ENCODE data around the gene MAP3K4.
"Not testable (repeated sequence)": the region's sequence is repeated elsewhere in the genome, so short reads cannot be mapped to it uniquely, and the experiment has no call there.

Gene MAP3K4

GRCh38 chr6:161082215-161082614, 90.6 kb downstream of the MAP3K4 start:
- no peak for DNase-seq (ENCODE audit: low read depth)

DNA sequence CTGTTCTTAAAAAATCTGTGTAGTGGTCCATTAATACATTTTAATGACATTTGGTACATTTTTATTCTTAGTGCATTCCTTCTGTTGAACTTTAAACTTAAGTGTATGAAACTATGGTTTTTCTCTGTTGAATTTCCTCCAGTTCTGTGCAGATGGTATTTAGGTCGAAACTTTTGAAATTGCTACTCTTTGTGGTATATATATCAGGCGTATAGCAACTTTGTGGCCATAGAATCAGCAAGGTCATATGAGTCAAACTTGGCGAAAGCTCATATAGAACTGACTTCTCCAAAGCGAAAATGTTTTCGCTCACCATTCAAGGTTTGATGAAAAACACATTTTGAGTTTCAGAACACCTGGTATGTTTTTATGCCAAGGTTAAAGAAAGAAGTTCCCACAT, 93.7 kb downstream of the MAP3K4 start:
- no peak for DNase-seq (ENCODE audit: low read depth)

DNA sequence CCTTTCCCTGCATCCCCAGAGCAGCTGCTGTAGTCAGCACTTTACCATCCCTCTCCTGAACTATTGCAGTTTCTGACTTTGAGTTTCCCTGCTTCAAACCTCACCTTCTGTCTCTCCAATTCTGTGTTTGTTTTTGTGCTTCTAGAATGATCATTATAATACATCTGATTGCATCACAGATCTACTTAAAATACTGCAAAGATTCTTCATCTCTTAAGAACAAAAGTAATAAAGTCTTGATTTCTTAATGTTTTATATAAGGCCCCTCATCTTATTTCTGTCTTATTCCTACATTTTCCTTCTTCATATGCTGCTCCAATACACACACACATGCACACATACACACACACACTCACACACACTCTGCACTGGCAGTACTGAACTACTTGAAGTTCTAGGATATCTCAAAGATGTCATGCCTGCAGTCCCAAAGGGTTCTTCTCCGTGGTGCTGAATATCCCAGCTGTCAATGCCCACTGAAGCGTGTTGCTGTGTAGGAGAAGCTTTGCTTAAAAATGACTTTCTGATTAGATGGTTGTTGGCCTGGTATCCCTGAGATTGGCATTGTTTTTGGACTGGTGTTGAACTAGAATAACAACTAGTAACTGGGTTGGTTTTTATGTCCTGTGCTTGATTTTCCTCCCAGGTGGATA, 97.2 kb downstream of the MAP3K4 start:
- DNase-seq (ENCODE audit: low read depth), result peak; percentile 3

DNA sequence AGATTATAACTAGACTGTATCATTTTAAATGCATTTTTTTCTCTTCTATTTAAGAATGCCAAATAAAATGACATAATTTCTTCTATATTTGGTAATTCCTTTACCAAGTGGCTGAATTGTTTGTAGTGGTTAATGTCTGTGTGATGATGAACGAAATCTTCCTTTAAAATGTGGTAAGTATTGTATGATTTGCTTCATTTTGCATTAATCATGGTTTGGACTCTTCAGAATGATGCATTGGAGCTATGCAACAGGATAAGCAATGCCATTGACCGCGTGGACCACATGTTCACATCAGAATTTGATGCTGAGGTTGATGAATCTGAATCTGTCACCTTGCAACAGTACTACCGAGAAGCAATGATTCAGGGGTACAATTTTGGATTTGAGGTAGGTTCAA, 99.6 kb downstream of the MAP3K4 start:
- DNase-seq (ENCODE audit: low read depth), result no peak

- DNase-seq (ENCODE audit: low read depth), result peak; percentile 64
Observed at GRCh38 chr6:161091972-161092701, 100.6 kb downstream of the MAP3K4 start.

- peak; percentile 37 for DNase-seq (ENCODE audit: low read depth)
Observed at GRCh38 chr6:161094955-161095354, 103.4 kb downstream of the MAP3K4 start.

DNA sequence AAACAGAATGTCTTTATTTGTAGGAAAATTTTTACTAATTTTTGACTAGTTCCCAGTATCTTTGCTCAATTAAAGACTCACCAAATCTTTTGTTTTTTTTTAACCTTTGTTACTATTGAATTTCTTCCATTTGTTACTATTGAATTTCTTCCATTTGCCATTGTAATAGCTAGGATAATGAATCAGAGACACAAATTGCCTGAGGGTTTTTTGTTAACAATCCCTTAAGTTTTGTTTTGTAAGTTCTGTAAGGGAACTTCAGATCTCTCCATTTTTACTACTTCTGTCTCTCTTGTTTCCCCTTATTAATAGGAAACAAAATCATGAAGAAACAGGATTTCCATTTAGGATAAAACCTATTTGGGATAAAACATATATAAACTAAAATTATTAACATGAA, 104.3 kb downstream of the MAP3K4 start:
- DNase-seq (ENCODE audit: low read depth), result peak; percentile 28

- DNase-seq (ENCODE audit: low read depth), result no peak
Observed at GRCh38 chr6:161100072-161100471, 108.5 kb downstream of the MAP3K4 start.

DNA sequence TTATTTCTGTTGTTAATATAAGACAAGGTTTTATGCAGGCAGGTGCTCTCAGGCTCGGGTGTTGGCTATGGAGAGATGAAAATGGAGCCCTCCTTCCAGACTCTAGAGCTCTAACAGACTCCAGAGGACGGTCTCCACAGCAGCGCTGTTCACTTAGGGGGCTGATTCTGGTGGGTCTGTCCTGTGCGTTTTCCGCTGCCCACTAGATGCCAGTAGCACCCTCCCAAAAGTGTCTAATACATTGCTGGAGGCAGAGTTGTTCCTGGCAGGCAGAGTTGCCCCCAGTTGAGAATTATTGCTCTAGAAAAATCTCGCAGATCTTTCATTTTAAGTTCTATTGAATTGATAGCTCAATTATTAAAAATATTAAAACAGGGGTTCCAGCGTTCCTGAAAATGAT, 109.9 kb downstream of the MAP3K4 start:
- DNase-seq (ENCODE audit: low read depth), result peak; percentile 14

DNA sequence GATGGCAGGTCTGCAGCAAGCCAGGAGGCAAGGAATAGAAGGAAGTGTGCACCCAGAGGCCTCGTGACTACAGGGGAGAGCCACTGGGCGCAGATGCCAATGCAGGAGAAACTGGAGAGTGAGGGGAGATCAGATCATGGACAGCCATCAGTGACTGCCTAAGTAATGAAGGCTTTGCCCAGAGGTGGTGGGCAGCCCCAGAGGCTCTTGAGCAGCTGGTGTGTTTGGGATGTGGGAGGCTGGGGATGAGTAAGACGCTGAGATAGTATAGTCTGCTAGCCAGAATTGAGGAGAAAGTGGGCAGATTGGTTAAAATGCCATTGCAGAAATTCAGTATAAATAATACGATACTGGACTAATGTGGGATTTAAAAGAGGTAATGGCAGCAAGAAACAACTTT, 111.9 kb downstream of the MAP3K4 start:
- DNase-seq (ENCODE audit: low read depth), result no peak

- DNase-seq (ENCODE audit: low read depth), result peak; percentile 29
Observed at GRCh38 chr6:161104966-161105365, 113.4 kb downstream of the MAP3K4 start.

- DNase-seq (ENCODE audit: low read depth), result no peak
Observed at GRCh38 chr6:161105408-161105807, 113.8 kb downstream of the MAP3K4 start.

GRCh38 chr6:161107779-161108730, 116.5 kb downstream of the MAP3K4 start:
- no peak for DNase-seq (ENCODE audit: low read depth)

GRCh38 chr6:161108916-161109315, 117.3 kb downstream of the MAP3K4 start:
- DNase-seq (ENCODE audit: low read depth), result no peak

DNA sequence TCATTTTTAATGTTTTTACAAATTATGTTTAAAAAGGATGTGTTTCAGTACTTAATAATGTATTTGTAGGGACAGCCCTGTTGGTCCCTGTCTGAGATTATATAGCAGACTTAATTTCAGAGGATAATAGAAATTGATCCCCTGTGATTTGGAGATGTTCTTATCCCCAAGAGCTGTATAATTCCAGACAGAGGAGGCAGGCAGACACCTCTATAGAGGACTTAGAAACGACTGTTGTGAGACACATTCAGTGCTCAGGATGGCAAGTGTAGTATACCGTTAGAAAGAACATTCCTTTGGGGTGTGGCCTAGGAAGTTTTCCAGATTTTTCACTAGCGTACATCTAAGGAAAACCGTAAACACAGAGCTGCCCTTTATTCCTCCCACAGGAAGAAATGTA, 117.8 kb downstream of the MAP3K4 start:
- DNase-seq (ENCODE audit: low read depth), result no peak

DNA sequence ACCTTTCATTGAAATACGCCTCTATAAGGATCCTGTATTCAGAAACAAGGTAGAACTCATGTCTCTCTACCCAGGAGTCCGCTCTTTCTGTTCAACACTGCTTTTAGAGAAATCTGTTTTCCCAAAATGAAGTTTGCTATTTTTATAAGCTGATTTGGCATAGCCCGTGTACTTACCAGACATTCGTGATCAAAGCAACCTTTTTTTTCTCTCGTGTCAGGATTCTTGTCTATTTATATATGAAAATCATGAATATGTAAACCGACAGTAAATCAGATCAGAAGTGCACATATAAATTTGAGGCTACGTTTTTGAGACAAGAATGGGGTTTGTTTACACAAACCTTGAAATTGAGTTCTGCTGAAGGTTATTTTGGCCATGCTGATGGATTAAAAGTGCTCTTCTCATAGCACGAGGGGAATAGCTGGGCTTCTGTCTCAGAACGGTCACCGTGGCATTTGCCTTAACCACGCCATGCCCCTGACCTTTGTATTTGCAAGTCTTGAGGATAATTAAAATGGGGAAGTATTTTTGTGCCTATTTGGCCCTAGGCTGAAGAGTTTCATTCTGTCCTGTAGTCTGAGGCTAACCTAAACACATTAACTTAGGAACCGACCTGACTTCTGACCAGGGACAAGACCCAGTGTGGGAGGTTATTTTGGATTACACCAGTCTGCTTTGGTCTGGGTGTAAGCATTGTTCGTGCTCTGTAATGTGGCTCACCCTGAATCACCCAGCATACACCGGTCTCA, 118.6 kb downstream of the MAP3K4 start:
- no peak for DNase-seq (ENCODE audit: low read depth)

- no peak for DNase-seq (ENCODE audit: low read depth)
Observed at GRCh38 chr6:161111261-161111660, 119.7 kb downstream of the MAP3K4 start.

DNA sequence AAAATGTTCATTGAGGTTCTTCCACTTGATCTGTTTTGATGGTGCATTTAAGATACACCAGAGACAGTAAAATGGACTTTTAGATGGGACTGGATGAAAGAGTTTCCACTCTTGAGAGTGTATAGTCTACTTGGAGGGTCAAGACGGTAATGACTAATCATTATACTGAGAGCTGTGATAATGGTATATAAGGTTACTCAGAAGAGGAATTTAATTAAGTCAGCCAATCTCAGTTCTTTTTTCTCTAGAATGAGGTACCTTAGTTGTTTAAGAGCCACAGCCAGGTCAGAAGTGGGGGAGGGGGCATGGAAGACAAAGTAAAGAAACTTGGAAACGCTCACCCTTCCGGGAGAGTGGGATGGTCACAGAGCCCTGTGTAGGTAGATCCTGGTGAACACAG, 123.9 kb downstream of the MAP3K4 start:
- no peak for DNase-seq (ENCODE audit: low read depth)

GRCh38 chr6:161116554-161116953, 125.0 kb downstream of the MAP3K4 start:
- DNase-seq (ENCODE audit: low read depth), result no peak

DNA sequence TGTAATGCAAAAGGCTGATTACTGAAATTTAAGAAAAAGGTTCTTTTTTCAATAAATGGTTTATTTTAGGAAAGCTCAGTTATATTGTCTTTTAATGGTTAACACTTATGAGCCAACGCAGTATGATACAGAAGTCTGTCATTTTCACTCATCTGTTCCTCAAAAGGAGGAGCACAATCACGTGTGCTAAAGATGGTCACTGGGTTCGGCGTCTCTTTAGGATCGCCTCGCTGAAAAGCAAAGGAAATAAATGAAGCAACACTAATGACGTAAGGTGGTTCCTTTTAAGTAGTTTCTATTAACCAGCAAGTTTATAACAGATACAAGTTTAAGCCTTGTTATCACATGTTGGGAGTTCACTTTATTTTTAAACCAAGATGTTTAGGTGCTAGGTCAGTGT, 125.7 kb downstream of the MAP3K4 start:
- DNase-seq (ENCODE audit: low read depth), result no peak

DNA sequence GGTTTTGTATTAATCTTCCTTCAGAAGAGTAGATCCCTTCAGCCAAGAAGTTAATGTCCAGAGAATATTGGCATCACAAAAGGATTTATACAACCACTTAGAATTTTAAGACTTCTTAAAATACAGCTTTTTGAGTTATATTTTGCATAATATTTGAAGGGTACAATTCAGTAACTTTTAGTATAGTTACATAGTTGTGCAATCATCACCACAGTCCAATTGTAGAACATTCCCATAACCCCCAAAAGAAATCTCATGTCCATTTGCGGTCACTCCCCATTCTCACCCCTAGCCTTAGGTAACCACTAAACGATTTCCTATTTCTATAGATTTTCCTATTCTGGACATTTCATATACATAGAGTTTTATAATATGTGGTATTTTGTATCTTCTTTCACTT, 126.4 kb downstream of the MAP3K4 start:
- no peak for DNase-seq (ENCODE audit: low read depth)

DNA sequence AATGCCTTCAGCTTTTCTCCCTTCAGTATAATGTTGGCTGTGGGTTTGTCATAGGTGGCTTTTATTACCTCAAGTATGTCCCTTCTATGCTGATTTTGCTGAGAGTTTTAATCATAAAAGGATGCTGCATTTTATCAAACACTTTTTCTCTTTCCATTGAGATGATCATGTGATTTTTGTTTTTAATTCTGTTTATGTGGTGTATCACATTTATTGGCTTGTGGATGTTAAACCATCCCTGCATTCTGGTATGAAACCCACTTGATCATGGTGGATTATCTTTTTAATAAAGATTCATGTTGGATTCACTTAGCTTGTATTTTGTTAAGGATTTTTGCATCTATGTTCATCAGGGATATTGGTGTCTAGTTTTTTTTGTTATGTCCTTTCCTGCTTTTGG, 131.8 kb downstream of the MAP3K4 start:
- DNase-seq (ENCODE audit: low read depth), result not testable (repeated sequence)

All from ELR (cell line).